HG02970 (cell line): ENCODE measurements around the gene PRPF4.

Experiments used
- ATAC-seq: cut with Tn5 transposase; IDR thresholded peaks from one replicate; pipeline ENCODE4 v1.9.1; 2021; ENCODE audit warnings: mild to moderate bottlenecking, moderate library complexity, moderate number of reproducible peaks; ENCODE audit not compliant: unreplicated experiment, low FRiP score

The PRPF4 gene

GRCh38 chr9:113309204-113309813 is 33.9 kb downstream of the PRPF4 start:
- no peak for ATAC-seq

- ATAC-seq = no peak
Observed at GRCh38 chr9:113310538-113310937, 35.1 kb downstream of the PRPF4 start.

GRCh38 chr9:113311961-113312360 is 36.5 kb downstream of the PRPF4 start:
- no peak for ATAC-seq

DNA sequence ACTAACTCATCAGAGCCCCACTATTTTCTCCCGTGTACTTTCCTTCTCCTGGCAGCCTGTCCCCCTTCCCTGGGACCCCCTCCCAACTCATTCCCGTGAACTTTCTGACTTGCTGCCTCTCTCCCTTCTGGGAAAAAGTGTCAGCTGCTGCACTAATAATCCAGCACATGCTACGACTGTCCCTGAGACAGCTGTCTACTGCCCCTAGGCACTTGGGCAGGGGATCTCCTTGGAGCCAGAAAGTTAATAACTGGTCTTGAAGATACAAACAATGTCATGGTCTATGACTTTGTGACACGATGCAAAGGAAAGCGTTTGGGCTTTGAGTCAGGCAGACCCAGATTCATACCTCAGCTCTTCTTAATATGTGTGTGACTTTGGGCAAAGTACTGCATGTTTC is 37.8 kb downstream of the PRPF4 start:
- no peak for ATAC-seq

GRCh38 chr9:113315231-113315630 is 39.8 kb downstream of the PRPF4 start:
- no peak for ATAC-seq

DNA sequence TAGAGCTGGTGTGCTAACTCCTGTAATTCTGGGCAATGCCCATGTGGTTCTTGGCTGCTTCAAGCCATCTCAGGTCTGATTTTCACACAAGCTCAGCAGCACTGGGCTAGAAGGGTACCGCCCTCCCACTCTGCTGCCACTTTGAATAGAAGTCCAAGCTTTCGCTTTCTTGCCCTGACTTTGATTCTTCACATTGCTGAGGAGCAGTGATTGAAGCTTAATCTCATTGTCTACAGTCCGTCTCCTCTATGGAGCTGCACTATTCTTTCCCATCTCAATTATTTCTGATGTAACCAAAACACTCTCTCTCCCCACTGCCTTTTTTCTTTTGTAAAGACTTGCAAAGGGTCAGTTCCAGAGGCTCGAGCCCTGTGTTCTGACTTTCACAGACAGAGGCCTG is 40.6 kb downstream of the PRPF4 start:
- no peak for ATAC-seq

- no peak for ATAC-seq
Observed at GRCh38 chr9:113317777-113318176, 42.3 kb downstream of the PRPF4 start.

DNA sequence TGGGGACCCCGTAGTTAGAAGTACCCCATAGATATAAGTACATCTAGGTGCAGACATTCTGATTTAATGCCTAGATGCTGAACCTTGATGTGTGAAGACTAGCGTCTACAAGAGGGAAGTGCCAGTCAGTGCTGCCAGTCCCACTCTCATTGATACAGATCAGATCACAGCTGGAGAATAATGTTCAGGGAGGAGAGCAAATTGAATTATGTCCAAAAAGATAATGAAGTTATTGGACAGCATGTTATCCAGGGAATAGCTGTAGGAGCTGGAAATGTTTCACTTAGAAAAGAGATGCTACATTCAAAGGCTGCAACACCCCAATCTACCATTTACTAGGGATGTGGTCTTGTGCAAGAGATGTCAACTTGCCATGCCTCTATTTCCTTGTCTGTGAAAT is 43.6 kb downstream of the PRPF4 start:
- ATAC-seq = no peak

GRCh38 chr9:113320051-113320450 is 44.6 kb downstream of the PRPF4 start:
- no peak for ATAC-seq

DNA sequence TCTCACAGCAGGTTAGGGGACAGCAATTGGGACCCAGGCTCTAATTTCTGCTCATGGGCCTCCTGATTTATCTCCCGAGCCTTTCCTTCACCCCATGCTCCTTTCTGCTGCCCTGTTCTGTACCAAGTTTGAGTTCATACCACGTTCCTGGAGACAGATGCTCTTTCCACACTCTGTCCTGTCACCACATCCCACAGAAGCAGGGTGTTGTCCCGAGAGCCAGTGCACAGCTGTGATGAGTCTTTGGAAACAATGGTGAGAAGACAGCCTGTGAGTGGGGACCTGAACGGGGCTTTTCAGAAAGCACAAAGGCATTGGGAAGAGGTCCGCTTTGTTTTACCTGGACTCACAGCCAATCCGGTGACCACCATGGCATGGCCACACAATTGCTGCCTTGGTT is 47.2 kb downstream of the PRPF4 start:
- ATAC-seq = no peak

DNA sequence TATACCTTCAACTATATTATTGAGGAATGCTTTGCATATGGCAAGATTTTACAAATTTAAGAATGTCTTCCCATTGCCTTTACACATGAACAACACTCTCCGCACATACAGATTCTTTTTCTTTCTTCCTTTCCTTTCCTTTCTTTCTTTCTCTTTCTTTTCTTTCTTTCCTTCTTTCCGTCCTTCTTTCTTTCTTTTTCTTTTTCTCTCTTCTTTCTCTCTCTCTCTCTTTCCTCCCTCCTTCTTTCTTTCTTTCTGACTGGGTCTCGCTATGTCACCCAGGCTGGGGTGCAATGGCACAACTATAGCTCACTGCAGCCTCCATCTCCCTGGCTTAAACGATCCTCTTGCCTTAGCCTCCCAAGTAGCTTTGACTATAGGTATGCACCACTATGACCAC is 50.8 kb downstream of the PRPF4 start:
- ATAC-seq = no peak

GRCh38 chr9:113328045-113328782 is 52.8 kb downstream of the PRPF4 start:
- ATAC-seq = no peak

DNA sequence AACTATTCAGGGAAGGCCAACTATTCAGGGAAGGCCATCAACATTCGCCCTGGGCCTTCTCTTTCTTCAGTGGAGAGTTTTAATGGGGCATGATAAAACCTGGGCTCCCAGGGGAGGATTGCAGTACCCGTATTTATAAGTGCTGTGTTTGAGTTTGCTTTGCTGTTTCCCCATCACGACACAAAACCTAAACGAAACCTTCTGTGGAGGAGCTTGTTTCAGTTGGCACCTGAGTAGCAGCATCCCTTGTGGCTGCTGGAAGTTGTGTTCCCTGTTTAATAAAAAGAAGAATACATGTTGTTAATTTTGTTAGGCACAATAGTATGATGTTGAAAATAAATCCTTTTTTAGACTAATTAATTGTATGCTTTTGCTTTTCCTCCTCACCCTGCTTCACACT is 56.3 kb downstream of the PRPF4 start:
- ATAC-seq = no peak

DNA sequence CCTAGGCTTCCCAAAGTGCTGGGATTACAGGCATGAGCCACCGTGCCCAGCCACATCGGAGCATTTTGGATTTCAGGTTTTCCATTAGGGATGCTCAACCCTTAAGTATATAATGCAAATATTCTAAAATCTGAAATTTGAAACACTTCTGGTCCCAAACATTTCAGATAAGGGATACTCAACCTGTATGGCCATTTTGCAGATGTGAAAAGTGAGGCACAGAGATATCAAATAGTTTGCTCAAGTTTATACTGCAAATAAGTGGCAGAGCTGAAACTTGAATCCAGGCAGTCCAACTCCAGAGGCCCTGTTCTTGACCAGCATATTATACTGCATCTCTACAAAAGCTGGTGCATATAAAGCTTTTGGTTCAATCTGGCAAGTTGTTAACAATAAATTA is 62.3 kb downstream of the PRPF4 start:
- ATAC-seq = no peak

DNA sequence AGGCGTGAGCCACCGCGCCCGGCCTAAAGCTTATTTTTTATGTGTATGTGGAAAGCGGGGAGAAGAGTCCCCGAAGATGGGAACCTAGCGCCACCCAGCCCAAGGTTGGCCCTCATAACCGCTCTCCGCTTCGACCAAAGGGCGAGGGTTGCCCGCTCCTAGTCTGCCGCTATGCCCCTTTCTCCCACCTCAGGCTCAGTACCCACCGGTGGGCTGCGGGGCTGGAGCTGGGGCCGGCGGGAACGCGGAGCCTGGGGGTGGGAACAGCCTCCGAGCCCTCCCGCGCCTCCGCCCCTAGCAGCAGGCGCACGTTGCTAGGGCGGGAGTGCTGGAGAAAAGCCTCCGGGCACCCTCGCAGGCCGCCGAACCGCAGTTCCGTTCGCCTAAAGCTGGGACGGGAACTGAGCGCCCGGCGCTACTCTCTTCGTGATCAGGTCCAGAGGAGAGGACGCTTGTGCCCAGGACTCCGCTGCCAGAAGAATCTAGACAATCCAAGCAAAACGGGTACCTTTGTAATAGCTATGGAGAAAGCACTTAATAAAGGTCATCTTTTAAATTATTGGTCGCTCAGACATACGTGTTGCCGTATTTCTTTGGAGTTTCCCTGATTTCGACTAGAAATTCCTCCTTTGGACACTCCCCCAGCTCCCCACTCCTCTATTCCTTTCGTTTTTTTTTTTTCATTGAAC is 64.7 kb downstream of the PRPF4 start, which contains the start of gene WDR31:
Gene WDR31 (minus strand): TSS at position 265 of the 689 bp plus-strand sequence. CDS start 8,253 bp downstream, outside the sequence.
- ATAC-seq = peak; percentile 92

DNA sequence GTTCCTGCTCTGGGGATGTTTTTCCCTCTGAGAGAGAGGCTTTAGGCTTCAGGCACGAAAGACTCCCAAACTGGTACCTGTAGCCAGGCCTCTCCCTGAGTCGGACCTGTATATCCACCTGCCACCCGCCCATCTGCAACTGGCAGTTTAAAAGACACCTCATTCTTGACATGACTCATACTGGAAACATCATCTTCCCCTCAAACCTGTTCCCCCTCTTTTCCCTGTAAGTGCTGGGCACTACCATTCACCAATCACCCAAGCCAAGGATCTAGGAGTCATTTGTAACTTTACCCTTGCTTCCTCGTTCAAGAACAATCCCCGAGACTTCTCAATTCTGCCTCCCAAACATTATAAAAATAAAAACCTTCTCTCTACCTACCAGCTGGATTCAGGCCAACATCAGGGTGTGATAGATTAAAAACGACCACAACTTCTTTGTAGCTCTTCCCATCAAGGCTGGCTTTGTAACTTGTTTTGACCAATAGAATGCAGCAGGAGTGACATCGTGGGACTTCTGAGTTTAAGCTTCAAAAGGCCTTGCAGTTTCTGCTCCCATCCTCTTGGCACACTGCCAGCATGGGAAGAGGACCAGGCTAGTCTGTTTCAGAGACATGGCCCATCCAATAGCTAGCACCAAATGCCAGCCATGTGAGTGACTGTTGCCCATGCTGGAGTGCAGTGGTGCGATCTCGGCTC is 66.4 kb downstream of the PRPF4 start:
- ATAC-seq = no peak
